ENCODE measurements around the gene MBNL1.

DNA sequence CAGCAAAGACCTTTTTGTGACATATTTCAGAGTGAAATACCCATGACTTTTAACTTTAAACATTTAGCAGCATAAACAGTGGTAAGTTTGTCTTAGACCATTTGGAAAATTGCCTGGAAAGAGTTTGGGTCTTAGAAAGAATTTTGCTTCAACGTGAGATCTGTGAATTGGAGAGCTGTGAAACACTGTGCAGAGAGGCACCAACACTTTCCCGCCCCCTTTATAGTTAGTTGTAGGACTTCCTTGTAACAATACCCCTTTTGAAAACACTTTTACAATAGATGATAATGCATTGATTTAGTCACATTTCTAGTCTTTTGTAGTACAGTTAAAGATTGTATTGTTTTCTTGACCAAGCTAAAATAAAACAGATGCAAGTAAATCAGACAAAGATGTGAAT is 43.5 kb upstream of the MBNL1 start:
- no peak for TF ChIP-seq POLR2A (IDR thresholded peaks at IDR 0.05)
- TF ChIP-seq, protein P1, sequence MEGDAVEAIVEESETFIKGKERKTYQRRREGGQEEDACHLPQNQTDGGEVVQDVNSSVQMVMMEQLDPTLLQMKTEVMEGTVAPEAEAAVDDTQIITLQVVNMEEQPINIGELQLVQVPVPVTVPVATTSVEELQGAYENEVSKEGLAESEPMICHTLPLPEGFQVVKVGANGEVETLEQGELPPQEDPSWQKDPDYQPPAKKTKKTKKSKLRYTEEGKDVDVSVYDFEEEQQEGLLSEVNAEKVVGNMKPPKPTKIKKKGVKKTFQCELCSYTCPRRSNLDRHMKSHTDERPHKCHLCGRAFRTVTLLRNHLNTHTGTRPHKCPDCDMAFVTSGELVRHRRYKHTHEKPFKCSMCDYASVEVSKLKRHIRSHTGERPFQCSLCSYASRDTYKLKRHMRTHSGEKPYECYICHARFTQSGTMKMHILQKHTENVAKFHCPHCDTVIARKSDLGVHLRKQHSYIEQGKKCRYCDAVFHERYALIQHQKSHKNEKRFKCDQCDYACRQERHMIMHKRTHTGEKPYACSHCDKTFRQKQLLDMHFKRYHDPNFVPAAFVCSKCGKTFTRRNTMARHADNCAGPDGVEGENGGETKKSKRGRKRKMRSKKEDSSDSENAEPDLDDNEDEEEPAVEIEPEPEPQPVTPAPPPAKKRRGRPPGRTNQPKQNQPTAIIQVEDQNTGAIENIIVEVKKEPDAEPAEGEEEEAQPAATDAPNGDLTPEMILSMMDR (IDR thresholded peaks at IDR 0.05), result no peak
